HG02798 (cell line): Measurements from ENCODE around the gene PPP3R2.
A peak's percentile ranks its signal among the peaks of the same experiment; 100 is the strongest.

Experiments used
- ATAC-seq: cut with Tn5 transposase; IDR thresholded peaks from one replicate; pipeline ENCODE4 v1.9.1; 2021; ENCODE audit warnings: mild to moderate bottlenecking; ENCODE audit not compliant: unreplicated experiment, poor library complexity

Gene PPP3R2, protein sequence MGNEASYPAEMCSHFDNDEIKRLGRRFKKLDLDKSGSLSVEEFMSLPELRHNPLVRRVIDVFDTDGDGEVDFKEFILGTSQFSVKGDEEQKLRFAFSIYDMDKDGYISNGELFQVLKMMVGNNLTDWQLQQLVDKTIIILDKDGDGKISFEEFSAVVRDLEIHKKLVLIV

DNA sequence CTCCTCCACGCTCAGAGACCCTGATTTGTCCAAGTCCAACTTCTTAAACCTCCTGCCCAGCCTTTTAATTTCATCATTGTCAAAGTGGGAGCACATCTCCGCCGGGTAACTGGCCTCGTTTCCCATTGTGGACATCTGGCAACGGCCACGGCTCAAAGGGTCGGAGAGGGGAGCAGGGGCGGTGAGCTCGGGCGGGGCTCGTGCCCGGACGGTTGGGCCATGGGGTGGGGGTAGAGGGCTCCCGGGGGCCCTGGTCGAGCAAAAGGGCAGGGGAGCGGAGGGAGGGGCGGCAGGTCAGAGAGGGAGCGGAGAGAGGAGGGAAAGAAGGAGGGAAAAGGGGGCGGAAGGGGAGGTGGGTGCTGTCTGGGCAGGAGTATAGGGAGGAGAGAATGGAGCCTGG, at the start of gene PPP3R2:
Gene PPP3R2, minus strand, starts transcription at position 174 of the 400 bp plus-strand sequence. Its CDS starts 48 bp downstream, at position 126.
- no peak for ATAC-seq

DNA sequence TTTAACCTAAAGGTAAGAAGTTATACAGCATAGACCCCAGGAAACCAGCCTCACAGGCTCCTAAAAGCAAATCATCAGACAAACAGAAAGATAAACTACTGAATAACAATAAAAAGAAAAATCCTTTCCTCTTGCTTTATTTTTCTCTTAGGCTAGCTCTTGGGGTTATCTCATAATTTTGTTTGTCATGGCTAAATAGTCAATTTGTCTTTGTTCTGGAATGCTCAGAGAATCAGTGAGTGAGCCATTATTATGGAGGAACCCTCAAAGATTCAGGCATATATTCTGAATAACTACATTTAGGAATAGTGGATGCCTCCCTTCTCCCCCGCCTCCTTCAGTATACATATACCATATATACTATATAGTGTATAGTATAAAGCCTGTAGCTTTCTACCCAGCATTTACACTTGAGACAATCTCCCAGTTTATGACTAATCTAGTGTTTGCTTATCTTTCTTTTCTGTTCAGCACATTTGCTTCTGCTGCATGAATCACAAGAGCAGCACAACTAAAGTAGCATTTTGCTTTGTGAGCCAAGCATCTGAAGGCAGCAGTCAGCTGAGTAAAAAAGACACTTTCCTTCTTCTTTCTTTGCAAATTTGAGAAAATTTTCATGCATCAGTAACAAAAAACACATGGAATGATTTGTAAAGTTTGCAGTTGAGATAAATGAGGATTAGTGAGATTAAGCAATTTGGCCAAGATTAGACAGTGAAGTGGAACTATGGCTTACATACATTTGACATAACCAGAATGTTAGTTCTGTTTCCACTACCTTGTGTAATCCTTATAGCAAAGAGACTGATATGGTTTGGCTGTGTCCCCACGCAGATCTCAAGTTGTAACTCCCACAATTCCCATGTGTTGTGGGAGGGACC, 45.3 kb upstream of the PPP3R2 start:
- no peak for ATAC-seq

DNA sequence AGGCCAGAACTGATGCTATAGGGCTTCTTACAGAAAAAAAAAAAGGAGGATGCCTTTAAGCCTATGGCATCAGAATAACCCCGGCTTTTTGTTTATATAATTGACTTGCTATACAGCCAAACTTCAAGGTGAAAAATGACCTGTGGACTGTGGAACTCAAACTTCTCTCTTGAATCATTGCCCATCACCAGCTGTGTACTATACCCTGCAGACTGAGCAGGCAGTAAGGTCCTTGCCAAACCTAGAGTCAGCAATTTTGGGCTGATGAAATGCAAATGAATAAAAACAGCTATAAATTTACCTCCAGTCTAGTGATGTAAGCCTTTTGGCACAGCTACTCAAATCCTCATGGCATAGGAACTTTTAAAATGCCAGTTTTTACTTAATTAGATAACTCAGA, 44.5 kb upstream of the PPP3R2 start:
- no peak for ATAC-seq

DNA sequence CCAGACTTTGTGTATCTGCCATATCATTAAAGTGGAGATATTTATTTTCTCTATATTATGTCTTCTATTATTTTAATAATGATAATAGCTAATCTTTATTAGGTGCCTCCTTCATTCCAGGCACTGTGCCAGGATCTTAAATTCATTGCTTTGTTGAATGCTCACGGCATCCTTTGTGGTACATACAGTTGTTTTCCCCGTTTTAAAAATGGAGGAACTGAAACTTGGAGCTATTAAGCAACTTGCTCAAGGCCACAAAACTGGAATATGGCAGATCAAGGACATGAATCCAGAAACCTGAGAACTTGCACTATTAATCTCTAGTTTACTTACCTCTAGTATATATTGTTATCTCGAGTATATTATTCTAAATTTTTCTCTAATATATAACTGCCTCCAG, 41.5 kb upstream of the PPP3R2 start:
- no peak for ATAC-seq

DNA sequence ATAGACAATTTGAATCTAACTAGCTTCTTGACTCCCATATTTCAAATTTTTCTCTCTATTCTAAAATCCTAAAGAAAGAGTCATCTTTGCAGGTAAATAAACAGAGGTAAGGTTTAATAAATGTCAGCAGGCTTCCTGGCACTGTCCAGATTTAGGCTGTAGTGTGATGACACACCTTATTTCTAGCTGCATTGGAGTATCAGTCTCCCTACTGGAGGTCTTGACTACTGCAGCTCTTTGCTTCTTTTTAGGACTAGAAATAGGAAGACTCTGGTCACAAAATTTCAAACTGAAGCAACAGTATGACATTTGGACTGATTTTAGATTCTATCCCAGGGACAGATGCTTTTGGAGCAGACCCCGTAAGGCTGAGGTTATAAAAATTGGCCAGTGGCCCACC, 40.7 kb upstream of the PPP3R2 start:
- ATAC-seq = no peak

DNA sequence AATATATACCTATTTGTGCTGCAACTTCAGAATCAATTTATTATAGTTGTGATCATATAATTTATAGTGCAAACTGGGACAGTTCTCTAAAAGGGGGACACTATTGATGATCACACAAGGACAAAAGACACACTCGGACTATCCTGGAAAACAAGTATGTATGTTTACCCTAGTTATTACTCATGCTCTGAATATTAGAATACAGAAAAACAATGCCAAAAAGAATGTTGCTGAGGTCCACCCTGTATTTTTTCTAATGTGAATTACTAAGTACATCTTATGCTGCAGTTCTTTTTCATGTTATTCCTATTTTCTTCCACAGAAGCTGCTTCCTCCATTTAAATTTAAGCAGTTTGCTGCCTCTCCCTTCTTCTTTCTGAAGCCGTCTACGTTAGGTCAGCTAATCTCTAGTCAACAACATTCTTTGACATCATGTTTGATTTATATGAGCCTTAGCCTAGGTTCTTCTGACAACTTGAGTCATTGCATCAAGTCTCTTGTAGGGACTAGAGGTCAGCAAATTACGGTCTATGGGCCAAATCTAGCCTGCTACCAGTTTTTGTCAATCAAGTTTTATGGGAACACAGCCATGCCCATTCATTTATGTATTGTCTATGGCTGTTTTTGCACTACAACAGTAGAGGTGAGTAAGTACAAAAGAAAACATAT, 40.1 kb upstream of the PPP3R2 start:
- ATAC-seq = no peak

DNA sequence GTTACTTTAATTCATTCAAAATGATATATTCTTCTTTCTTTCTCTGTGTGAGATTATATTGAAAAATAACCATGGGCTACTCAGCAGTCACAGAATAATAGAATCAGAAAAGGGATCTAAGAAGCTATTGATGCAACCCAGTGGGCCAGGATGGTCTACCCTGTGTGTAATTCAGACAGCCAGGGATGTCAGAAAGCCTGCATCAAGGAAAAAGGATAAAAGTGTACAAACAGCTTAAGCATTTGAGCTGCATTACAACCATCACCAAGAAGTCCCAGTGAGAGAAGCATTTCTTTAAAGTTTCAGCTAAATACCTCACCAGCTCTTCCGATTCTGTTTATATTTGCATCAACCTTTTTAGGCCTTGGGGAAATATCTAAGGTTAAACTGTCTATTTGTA, 37.8 kb upstream of the PPP3R2 start:
- ATAC-seq = no peak

DNA sequence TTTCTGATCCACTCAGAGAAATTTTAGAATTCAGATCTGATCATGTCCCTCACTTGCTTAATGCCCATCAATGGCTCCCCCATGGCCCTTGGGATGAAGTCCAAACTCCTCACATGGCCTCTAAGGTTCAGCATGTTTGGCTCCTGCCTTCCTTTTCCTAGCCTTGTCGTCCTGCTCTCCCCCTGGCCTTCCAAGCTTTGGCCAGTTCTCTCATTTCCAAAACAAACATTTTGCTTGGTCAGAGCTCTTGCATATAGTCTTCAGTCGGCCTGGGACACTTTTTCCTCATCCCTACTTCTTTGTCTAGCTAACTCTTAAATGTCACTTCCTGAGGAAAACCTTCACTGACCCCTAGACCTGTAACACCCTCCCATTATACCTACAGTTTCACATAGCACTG, 37.1 kb upstream of the PPP3R2 start:
- no peak for ATAC-seq

DNA sequence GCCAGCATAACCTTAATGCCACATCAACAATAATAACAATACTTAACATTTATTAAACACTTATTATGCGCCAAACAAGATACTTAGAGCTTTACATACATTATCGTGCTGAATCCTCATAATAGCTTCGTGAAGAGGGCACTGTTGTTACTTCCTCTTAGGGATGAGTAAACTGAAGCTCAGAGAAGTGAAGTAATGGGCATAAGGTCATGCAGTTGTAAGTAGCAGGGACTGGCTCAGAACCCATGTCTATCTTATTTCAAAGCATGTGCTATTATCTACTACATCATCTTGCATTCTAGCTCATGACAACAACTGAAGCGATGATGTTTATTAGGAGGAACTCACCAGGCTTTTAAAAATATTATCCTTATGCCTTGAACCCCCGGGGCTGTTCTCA, 34.9 kb upstream of the PPP3R2 start:
- ATAC-seq = no peak

DNA sequence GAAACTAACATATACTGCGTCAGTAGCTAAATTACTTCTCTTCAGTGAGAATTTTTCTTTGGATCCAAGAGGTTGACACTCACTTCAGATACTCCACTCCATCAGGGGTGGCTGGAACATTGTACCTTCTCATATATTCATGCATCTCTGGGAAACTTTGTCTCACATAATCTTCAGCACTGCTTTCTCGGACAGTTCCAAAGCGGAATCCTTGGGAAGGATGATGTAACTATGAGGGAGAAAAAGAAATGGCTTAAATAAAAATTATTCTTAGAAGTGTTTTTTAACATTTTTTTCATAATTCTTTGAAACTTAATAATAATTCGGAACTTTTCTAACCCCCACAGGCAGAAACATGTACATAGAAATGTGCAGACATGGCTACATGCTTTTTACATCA, 33.4 kb upstream of the PPP3R2 start:
- ATAC-seq = no peak

DNA sequence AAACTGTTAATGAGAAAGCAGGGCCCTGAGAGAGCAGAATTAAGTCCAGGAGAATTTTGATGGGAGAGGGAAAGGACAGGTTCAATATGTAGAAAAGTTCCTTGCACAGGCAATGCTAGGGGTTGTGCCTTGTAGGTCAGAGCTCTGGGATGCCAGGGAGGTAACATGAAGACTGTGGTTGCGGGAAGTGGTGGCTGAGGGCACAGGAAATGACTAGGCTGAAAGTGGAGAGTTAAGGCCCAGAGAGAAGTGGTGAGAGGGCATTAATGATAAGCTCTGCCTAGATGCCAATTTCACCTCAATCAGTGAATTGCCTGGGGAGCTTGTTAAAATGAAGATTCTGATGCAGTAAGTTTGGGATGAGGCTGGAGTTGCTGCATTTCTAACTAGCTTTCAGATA, 31.5 kb upstream of the PPP3R2 start:
- no peak for ATAC-seq

DNA sequence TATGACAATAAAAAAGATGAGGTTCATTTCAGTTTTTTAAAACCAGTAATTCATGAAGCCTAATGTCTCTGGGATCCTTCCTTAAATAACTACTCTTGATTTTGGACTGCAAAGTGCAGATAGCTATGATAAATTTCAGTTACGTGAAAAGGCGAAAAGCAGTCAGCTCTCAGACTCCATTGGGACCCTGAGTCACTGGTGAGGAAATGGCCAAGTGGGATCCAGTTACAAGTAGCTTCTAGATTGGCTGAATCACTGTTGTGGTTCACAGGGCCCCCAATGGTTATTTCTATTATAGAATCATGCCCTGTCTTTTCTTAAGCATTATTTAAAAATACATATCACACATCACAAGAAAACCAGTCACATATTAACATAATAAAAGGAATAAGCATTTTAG, 31.1 kb upstream of the PPP3R2 start:
- ATAC-seq = no peak

DNA sequence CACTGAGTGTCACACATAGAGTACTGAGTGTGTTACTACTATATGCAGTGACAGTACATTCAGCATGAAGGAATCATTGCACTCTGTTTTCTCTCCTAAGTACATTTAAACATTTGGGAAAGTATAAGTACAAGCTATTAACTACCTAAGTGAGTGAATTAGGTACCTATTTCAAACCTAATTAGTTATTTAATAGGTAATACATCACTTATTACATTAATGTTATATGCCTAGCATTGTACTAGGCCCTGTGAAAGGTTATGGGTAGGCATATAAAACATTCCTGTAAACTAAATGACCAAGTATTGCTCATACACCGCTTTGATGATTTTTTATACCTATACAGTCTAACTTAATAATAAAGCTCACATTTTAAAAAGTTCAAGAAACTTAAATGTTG, 25.7 kb upstream of the PPP3R2 start:
- ATAC-seq = no peak

DNA sequence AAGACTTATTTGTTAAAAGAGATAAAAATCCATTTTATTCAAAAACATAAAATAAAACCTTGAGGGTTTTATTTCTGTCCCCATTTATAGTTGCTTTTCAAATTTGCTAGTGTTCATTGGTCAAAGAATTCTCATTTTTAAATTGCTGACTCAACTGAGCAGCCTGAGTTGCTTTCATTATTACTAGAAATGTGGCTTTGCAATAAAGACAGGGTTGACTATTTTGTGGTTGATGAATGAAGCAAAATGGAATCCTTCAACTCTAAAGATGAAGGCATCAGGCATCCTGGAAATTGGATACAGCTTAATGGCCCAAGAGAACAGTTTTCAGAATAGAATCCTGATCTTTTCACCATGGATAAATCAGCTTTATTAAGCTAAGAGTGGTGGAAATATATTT, 23.9 kb upstream of the PPP3R2 start:
- ATAC-seq = peak; percentile 45

DNA sequence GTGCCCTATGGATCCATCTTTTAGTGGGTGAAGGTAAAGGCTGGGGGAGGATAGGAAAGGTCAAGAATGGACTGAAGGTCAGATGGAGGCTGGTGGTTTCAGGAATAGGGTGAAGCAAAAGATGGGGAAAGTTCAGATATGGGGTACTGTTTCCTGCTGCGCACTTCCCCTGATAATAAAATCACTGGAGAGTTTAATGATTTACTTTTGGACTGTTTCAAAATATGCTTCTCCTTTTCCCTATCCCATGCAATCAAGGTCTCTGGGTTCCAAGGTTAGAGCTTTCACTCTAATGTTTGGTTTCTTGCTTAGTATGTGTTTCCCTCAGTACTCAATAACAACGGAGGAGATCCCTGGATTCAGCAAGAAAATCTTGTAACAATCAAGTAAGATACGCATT, 10.8 kb upstream of the PPP3R2 start:
- ATAC-seq = no peak

DNA sequence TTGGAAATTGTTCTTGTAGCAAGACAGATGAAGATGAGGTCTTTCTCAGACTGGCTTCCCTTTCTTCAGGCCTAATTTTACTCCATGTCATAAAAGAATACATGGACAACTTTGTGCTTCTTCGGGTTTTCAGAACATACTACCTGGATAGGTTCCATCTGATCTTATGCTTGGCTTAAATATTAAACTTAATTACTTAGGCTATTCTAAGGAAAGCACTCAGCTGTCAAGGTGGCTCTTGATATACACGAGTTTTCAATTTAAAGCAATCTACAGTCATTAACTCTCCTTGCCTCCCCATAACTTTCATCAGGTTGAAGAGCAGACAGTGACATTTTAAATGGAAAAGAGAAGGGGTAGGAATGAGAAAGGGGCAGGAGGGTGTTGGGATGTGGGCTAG, 9.5 kb upstream of the PPP3R2 start:
- ATAC-seq = no peak

DNA sequence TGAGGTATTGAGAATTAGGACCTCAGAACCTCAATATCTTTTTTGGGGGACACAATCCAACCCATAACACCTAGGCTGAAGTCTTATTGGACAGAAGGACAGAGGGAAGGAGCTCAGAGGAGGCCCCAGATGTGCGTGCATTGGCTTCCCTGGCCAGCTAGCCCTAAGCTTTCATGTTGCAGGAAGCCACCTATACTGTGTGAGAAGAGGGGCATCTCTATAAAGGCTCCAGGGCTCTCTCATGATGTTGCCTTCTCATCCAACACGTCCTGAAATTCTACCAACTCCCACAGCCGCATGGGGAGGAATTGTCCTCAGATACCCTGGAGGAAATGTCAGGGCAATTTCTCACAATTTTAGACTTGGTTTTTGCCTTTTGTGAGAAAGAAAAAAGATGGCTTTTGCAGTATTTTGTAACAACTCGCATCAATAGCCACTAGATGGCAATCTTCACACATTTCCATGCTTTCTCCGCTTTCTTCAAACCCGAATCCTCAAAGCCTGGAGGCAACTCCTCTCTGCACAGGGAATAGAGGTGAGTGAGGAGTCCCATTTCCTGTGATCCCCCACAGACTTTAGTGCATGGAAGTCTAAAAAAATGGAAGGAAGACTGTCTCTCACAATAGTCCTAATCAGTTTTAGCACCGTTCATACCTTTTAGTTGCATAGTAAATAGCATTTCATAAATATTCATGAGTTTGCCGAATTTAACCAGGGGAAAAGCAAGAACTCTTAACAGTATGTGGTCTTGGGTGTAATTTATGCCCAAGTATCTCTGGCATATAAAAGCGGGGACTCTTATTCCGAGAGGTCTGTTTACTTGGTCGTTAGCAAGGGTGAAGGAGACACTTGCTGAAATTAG, 7.4 kb upstream of the PPP3R2 start:
- peak; percentile 71 for ATAC-seq

DNA sequence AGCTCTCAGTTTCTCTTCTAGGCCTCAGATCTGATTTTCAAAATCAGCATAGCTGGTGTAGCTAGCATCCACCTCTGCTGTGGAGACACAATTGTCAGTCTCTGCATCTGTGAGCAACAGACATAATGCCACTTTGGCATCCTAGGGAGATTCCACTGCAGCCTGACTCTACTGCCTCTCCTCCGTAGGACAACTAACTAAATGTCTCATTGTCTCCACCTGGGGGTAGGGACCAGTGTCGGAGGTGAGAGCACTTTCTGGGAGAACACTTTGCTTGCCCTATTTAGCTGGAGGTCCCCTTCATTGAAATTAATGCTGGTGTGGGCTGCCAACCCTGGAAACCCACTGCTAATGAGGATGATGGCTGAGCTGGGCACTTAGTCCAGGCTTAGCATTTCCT, 1.4 kb downstream of the PPP3R2 start:
- ATAC-seq = no peak

DNA sequence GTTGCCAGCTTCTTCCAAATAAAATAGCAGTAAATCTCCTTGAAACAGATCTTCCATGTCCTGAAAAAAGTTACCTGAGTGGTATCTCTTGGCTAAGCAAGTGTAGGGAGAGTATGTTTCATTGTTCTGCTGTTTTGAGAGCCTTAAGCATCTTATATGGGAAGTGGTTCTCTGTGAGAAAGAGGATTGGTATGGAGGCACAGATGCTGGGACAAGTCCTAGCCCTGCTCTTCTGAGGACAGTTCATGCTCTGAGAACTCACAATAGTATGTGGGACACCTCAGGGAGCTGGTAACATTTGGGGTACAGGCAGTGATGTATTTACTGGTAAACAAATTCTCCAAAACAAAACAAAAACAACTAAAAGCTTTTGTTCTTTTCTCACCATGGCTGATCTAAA, 2.0 kb downstream of the PPP3R2 start:
- ATAC-seq = no peak

DNA sequence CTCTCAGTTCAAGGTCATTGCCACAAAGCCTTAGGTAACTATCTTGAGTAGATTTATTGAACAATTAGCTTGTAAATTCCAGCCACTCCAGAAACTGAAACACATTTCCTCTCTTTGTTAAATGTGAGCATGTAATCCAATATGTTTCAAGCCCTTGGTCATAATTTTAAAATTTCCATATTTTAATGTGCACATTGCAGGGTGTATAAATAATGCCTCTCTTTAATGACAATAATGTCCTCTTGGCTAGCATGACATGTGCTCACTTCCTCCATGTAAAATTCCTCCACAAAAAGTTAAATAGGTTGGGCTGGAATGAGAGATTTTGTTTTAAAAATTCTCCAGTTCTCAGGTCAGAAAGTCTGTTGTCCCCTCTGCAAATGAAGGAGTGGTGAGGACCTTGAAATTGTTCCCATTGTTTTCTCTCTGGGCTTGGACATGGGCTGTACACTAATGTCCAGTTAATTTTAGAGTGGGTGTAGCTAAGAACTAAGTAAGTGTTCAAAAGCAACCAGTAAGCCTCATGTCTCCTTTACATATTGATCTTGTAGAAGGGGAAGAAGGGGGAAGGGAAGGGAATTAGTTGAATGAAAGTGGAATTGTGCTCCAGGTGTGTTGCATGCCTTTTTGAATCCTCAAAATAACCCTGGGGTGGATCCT, 2.9 kb downstream of the PPP3R2 start:
- no peak for ATAC-seq
